ENCODE results near the gene MAEA. TPM values are rescaled to one million over a fixed set of nuclear protein-coding genes. Genes with fewer than 3 reads are reported as not detected.

The MAEA gene
- polyA plus RNA-seq, 10 donors, result 27.1 to 44.9 (median 35.5) TPM

Other genes starting within 250 kb of the MAEA start
- 1 to 10 TPM; 2.9 to 6.2 (median 3.6) TPM for gene RNF212, start 176.3 kb upstream of the MAEA start, polyA plus RNA-seq (ENCODE audit: insufficient read length in 10 of 10)
- gene SPON2, start 117.3 kb upstream of the MAEA start, polyA plus RNA-seq (ENCODE audit: insufficient read length in 10 of 10), result 10 to 100 TPM; 33.0 to 77.0 (median 54.7) TPM
- gene CTBP1, start 40.8 kb upstream of the MAEA start, polyA plus RNA-seq (ENCODE audit: insufficient read length in 10 of 10), result 100 to 1,000 TPM in 4 of 10 donors, 10 to 100 TPM in 6; 80.7 to 142 (median 95.1) TPM
- gene UVSSA, start 57.3 kb downstream of the MAEA start, polyA plus RNA-seq (ENCODE audit: insufficient read length in 10 of 10), result 10 to 100 TPM in 2 of 10 donors, 1 to 10 TPM in 8; 4.5 to 10.9 (median 8.2) TPM
- not detected for gene NKX1-1, start 116.6 kb downstream of the MAEA start, polyA plus RNA-seq (ENCODE audit: insufficient read length in 10 of 10)

All from muscle of back (tissue), 10 donors.